Measurements from ENCODE around the gene TXNDC15.

- TF ChIP-seq CTCF (IDR thresholded peaks at IDR 0.05; ENCODE audit: insufficient read depth, low read length, poor library complexity, severe bottlenecking) = no peak
- TF ChIP-seq EZH2phosphoT487 (conservative IDR thresholded peaks at IDR 0.05; ENCODE audit: low read length) = no peak
Observed at GRCh38 chr5:134902071-134902801, 28.1 kb downstream of the TXNDC15 start.

All from SU-DHL-6 (cell line).